HG03095 (cell line): ENCODE measurements around the gene CCT6A.
"Not testable (repeated sequence)": the region's sequence is repeated elsewhere in the genome, so short reads cannot be mapped to it uniquely, and the experiment has no call there.

Experiments
- ATAC-seq: cut with Tn5 transposase; IDR thresholded peaks from one replicate; pipeline ENCODE4 v1.9.1; 2021; ENCODE audit warnings: moderate library complexity; ENCODE audit not compliant: unreplicated experiment

The CCT6A gene

GRCh38 chr7:56048763-56049162 is 2.8 kb upstream of the CCT6A start:
- not testable (repeated sequence) for ATAC-seq

- no peak for ATAC-seq
These were observed 569 bp upstream of the CCT6A start for GRCh38 chr7:56051053-56051338.

GRCh38 chr7:56053379-56053778 is 1.8 kb downstream of the CCT6A start:
- ATAC-seq, result no peak

GRCh38 chr7:56053993-56054392 is 2.4 kb downstream of the CCT6A start:
- no peak for ATAC-seq

DNA sequence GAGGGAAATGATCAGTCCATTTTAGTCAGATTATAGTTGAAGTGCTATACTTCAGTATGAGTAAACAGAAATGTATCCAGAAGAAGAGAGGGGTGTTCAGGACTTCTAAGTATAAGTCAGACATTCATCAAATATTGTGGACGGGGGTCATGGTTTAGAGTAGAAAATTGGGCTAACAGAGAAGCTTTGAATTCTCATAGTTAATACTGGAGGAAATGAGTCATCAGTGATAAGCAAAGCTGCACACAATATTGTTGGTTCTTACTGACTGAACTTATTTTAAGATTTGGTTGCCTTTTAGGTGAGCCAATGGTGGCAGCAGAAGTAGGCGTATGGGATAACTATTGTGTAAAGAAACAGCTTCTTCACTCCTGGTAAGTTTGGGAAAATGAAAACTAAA is 10.8 kb downstream of the CCT6A start:
- ATAC-seq, result no peak

- no peak for ATAC-seq
These were observed 11.9 kb downstream of the CCT6A start for GRCh38 chr7:56063500-56063881.

DNA sequence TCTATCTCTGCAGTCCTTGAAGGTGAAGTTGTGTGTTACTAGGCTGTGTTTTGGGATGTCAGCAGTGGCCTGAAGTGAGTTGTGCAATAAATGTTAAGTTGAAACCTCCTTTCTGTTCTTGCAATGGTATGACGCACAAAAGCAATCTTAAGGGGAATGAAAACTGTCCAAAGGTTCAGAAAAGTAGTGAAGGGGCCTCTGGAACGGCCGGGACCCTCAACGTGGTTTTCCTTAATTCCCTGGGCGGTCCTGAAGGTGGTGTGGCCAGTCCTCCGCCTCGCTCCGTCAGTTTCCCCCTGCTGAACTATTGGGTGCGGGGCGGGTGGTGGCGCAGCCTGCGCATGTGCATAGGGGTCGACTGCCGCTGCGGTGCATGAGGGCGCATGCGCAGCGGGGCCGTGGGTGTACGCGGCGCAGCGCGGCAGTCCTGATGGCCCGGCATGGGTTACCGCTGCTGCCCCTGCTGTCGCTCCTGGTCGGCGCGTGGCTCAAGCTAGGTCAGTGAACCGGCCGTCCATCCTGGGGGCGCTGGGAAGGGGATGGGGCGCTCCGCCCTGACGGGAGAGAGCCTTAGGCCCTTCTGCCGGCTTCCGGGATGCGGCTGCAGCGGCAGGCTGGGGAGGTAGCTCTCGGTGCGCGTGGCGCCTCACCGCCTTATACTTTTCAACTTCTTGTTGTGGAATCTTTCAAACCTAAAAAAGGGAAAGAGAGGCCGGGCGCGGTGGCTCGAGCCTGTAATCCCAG is 12.5 kb downstream of the CCT6A start, which contains the start of gene SUMF2:
Gene SUMF2, plus strand, starts transcription at position 405 of the 744 bp plus-strand sequence. Its CDS starts 26 bp downstream, at position 431.
- ATAC-seq, result peak; percentile 84

GRCh38 chr7:56066376-56066775 is 14.8 kb downstream of the CCT6A start:
- not testable (repeated sequence) for ATAC-seq

GRCh38 chr7:56074371-56074791 is 22.8 kb downstream of the CCT6A start:
- peak; percentile 95 for ATAC-seq

DNA sequence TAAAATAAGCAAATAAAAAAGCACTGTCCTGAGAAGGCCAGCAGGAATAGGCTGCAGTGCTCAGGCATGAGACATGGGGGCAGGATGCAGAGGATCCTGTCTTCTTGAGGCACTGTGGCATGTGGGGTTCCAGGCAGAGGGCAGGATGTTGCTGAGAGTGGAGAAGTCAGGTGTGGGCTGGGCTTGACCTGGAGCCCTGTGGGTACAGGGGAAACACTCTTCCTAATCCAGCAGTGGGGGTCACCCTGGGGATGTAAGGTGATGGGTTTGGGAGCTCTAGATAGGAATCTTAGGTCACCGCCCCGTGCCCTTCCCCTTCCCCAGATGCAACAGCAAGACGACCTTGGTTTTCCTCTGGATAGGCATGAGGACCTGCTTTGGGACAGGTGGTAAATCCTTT is 26.1 kb downstream of the CCT6A start:
- ATAC-seq, result no peak

DNA sequence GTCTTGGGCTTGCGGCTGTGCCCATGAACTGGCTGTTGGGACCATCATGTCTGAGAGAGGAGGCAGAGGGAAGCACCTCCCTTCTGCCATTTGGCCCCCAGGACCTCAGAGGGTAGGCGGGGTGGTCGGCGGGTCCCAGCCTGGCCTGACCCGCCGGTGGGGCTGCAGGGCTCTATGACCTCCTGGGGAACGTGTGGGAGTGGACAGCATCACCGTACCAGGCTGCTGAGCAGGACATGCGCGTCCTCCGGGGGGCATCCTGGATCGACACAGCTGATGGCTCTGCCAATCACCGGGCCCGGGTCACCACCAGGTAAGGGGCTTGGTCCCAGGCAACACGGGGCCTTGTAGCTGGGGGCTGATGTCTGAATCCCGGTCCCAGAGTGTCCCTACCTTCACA is 26.6 kb downstream of the CCT6A start:
- ATAC-seq, result no peak

DNA sequence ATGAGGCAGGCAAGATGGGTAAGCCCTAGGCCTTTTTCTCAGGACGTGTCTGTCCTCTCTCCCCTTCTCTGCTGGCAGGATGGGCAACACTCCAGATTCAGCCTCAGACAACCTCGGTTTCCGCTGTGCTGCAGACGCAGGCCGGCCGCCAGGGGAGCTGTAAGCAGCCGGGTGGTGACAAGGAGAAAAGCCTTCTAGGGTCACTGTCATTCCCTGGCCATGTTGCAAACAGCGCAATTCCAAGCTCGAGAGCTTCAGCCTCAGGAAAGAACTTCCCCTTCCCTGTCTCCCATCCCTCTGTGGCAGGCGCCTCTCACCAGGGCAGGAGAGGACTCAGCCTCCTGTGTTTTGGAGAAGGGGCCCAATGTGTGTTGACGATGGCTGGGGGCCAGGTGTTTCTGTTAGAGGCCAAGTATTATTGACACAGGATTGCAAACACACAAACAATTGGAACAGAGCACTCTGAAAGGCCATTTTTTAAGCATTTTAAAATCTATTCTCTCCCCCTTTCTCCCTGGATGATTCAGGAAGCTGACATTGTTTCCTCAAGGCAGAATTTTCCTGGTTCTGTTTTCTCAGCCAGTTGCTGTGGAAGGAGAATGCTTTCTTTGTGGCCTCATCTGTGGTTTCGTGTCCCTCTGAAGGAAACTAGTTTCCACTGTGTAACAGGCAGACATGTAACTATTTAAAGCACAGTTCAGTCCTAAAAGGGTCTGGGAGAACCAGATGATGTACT is 28.1 kb downstream of the CCT6A start:
- ATAC-seq, result no peak

DNA sequence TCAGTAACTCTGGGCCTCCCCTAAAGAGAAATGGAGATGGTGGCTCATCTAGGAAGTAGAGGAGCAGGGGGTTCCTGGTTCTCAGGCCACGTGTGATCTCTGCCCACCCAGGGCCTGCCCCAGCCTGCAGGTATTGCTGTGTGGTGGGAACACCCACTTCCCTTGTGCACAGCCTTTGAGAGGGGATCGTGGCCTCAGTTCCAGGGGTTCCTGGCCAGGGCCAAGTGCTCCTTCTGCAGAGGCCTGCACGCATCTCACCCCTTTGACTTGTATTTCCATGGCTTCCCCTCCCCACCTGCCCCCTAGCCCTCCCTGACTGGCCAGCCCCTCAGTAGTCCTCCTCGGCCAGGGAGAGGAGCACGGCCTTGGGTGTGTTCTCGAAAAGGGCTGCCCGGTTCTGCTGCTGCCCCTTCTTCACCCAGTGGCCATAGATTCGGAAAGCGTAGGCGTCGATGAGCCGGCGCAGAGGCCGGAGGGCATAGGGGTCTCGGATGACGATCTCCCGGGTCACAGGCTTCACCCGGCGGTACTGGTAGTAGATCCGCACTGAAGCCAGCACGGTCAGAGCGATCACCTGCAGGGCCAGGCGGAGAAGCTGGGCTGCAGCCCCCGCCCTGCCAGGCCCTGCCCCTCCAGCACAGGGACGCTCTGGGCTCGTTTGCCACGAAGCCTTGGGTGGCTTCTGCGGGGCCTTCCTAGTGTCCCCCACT is 29.3 kb downstream of the CCT6A start:
- ATAC-seq, result not testable (repeated sequence)

DNA sequence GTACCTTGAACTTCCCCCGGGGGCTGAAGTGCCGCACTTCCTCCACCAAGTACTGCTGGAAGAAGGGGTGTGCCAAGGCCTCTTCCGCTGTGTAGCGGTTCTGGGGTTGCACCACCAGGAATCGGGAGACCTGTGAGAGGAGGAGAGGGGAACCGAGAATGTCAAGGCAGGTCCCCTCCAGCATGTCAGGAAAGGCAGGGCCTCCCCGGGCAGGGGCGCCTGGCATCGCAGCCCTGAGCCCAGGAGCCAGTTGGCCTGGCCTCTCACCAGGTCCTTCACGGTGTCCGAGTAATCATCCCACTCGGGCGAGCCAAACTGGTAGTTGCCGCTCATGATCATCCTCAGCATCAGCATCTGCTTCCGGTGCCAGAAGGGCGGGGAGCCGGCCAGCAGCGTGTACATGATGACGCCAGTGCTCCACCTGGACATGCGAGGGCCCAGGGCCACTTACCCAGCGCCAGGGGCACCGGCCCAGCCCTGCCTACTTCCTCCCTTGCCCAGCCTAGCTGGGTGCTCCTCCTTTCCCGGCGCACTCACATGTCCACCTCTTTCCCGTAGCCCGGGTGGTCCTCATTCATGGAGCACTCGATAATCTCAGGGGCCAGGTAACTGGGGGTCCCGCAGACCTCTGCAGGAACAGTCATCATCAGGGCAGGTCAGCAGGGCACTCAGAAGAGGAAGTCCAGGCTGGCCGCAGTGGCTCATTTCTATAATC is 30.2 kb downstream of the CCT6A start:
- no peak for ATAC-seq

DNA sequence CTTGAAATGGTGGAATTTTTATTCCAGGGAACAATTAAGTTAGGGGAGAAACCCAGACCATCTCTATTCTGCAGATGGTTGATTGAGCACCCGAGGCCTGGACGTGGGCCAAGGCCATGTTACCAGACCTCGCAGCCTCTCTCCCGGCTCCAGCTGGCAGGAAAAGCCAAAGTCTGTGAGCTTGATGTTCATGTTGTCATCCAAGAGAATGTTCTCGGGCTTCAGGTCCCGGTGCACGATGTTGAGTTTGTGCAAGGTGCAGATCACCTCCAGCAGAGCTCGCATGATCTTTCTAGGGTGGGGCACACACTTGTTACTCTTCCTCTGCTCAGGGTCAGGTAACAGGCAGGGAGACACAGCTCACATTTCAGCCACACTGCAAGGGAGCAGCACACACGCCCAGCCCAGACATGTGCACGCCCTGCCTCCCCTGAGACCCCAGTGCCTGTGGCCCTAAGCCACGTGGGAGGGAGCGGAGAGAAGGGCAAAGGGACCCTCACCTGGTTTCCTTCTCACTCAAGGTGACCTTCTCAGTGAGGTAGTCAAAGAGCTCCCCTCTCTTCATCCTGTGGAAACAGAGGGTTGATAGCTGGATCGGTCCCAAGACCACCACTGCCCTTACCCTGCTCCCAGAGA is 31.7 kb downstream of the CCT6A start:
- ATAC-seq, result no peak

DNA sequence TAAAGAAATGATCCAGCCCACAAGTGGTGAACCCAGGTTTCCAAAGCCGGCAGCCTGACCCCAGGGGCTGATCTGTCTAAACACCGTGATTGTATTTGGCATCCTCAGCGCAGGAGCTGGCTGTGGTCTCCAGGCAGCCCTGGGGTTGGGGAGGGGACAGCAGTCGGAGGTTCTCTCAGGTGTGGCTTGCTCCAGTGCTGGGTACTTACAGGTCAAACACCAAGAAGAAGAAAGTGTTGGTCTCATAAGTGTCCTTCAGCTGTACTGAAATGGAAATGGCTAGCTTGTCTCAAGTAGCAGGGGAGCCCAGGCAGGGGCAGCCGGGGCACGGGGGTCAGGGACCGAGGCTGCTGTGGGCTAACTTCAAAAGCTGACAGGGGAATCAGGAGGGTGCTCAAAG is 35.2 kb downstream of the CCT6A start:
- no peak for ATAC-seq

DNA sequence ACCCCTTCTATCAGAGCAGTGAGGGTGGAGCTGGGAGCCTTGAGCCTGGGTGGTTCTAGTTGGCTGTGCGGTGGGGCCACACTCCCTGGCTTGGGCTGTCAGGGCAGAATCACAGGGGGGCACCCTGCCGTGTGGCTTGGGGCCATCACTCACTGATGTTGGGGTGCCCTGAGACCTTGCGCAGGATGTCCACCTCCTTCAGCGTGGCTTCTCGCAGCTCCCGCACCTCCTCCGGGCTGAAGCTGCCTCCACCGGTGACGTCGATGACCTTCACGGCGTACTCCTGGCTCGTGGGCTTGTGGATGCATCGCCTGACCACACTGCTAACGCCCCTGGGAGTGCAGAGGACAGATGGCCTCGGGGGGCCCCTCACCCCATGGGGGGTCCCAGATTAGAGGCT is 35.9 kb downstream of the CCT6A start:
- ATAC-seq, result no peak

DNA sequence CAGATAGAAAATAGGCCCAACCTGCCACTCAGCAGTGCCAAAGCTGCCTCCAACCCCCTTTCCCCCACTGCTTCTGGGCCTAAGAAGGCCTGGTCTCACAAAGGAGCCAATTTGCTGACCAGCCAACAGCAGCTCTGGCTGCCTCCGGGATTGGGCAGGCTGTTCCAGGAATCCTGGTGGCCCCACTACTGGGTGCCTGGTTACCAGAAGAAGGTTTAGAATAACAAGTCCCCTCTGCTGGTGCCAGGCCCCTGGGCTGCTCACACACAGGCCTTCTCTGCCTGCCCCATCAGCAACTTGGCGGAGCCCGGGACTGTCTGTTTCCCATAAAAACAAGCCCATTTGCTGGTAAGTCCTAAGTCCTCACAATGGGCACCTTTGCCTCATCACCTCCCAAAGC is 40.0 kb downstream of the CCT6A start:
- no peak for ATAC-seq

GRCh38 chr7:56092388-56092787 is 40.8 kb downstream of the CCT6A start:
- not testable (repeated sequence) for ATAC-seq

DNA sequence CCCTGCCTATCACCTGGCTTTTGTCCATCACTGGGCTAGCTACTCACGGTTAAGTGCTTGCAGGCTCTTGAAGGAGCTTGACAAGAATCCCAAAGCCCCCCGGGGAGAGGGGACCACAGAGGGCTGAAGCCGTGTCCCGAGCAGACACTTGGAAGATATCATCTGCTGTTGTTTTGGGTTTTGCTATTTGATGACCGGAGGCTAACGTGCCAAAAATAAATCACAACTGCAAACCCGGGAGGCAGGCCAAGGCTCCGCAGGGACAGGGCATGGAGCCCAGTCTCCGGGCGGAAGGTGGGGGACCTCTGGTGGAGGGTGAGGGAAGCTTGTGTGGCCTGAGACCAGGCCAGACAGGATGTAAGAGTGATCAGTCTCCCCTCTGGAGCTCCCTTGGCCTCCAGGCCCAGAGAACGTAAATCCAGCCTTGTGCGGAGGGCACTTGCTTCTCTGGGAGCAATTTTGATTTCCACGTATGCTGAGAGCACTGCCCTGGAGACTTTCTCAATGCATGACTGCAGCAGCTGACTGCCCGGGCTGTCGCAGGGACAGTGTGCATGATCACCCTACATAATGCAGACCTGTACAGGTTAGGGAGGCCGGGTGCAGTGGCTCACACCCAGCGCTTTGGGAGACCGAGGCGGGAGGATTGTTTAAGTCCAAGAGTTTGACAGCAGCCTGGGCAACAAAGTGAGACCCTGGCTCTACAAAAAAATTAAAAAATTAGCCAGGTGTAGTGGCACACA is 41.4 kb downstream of the CCT6A start, which contains the start of gene PHKG1:
Gene PHKG1, minus strand, starts transcription at position 164 of the 743 bp plus-strand sequence. CDS start 4,011 bp downstream, outside the sequence.
- no peak for ATAC-seq
